Measurements from ENCODE around the gene LPAR3.

LPAR3 gene

GRCh38 chr1:84855691-84856630 is 37.0 kb downstream of the LPAR3 start:
- no peak for DNase-seq

GRCh38 chr1:84855168-84855567 is 37.8 kb downstream of the LPAR3 start:
- no peak for DNase-seq

- DNase-seq, result no peak
Measured at GRCh38 chr1:84853741-84854721, 39.0 kb downstream of the LPAR3 start.

GRCh38 chr1:84851839-84852238 is 41.2 kb downstream of the LPAR3 start:
- DNase-seq, result no peak

GRCh38 chr1:84849357-84849975 is 43.5 kb downstream of the LPAR3 start:
- no peak for DNase-seq

GRCh38 chr1:84847253-84848250 is 45.5 kb downstream of the LPAR3 start:
- DNase-seq, result peak; percentile 98

- DNase-seq, result peak; percentile 25
Measured at GRCh38 chr1:84846387-84846786, 46.6 kb downstream of the LPAR3 start.

- no peak for DNase-seq
Measured at GRCh38 chr1:84845357-84845756, 47.6 kb downstream of the LPAR3 start.

- DNase-seq, result no peak
Measured at GRCh38 chr1:84844094-84844493, 48.9 kb downstream of the LPAR3 start.

GRCh38 chr1:84842748-84843231 is 50.2 kb downstream of the LPAR3 start:
- DNase-seq, result no peak

- no peak for DNase-seq
Measured at GRCh38 chr1:84841971-84842370, 51.0 kb downstream of the LPAR3 start.

- DNase-seq, result no peak
Measured at GRCh38 chr1:84840346-84840745, 52.7 kb downstream of the LPAR3 start.

- DNase-seq, result no peak
Measured at GRCh38 chr1:84839544-84839943, 53.5 kb downstream of the LPAR3 start.

- no peak for DNase-seq
Measured at GRCh38 chr1:84836145-84836544, 56.9 kb downstream of the LPAR3 start.

GRCh38 chr1:84835169-84835568 is 57.8 kb downstream of the LPAR3 start:
- DNase-seq, result no peak

GRCh38 chr1:84834419-84835064 is 58.5 kb downstream of the LPAR3 start:
- DNase-seq, result no peak

- DNase-seq, result no peak
Measured at GRCh38 chr1:84833194-84833593, 59.8 kb downstream of the LPAR3 start.

GRCh38 chr1:84830136-84830535 is 62.9 kb downstream of the LPAR3 start:
- DNase-seq, result no peak

GRCh38 chr1:84827976-84828375 is 65.0 kb downstream of the LPAR3 start:
- DNase-seq, result no peak

- DNase-seq, result no peak
Measured at GRCh38 chr1:84827555-84827954, 65.5 kb downstream of the LPAR3 start.

- DNase-seq, result no peak
Measured at GRCh38 chr1:84825161-84825560, 67.8 kb downstream of the LPAR3 start.
